SK-N-SH (cell line): Measurements from ENCODE around the gene DNAJB1.

ENCODE experiments used
- CHD2 ChIP-seq: fragments of 150-350 bp; IDR thresholded peaks from 2 replicates; pipeline ENCODE4 v1.6.1; 2018; ENCODE audit warnings: low read length; ENCODE audit not compliant: partially characterized antibody
- CTCF ChIP-seq: fragments of 200-600 bp; sonication (generic); IDR thresholded peaks from 2 replicates; pipeline ENCODE4 v1.6.1; 2017; ENCODE audit warnings: antibody characterized with exemption, mild to moderate bottlenecking, moderate library complexity
- EZH2phosphoT487 ChIP-seq: fragments of 200-600 bp; sonication (generic); IDR thresholded peaks from 2 replicates; pipeline ENCODE4 v1.6.1; 2017; ENCODE audit warnings: low read depth, mixed run types, mild to moderate bottlenecking, antibody characterized with exemption, moderate library complexity, borderline replicate concordance
- FOXM1 ChIP-seq: IDR thresholded peaks from 2 replicates; pipeline ENCODE4 v1.4.0; 2012; ENCODE audit warnings: low read depth, mild to moderate bottlenecking
- MXI1 ChIP-seq: IDR thresholded peaks from 2 replicates; pipeline ENCODE4 v1.6.1; 2012; ENCODE audit warnings: mild to moderate bottlenecking, low read depth, low read length, improper control_type of control experiment
- NFIC ChIP-seq: IDR thresholded peaks from 2 replicates; pipeline ENCODE4 v1.4.0; 2012; ENCODE audit warnings: borderline replicate concordance
- POLR2AphosphoS5 ChIP-seq: IDR thresholded peaks from 2 replicates; pipeline ENCODE4 v1.6.1; 2012; ENCODE audit warnings: low read depth, low read length
- RAD21 ChIP-seq: IDR thresholded peaks from 2 replicates; pipeline ENCODE4 v1.6.1; 2012; ENCODE audit warnings: mild to moderate bottlenecking, low read length
- RXRA ChIP-seq: IDR thresholded peaks from 2 replicates; pipeline ENCODE4 v1.4.0; 2012; ENCODE audit warnings: low read depth, mild to moderate bottlenecking, borderline replicate concordance
- SMC3 ChIP-seq: IDR thresholded peaks from 2 replicates; pipeline ENCODE4 v1.6.1; 2012; ENCODE audit warnings: low read depth, low read length, improper control_type of control experiment
- USF1 ChIP-seq: IDR thresholded peaks from 2 replicates; pipeline ENCODE4 v1.4.0; 2012; ENCODE audit warnings: low read depth, borderline replicate concordance
- YY1 ChIP-seq: IDR thresholded peaks from 2 replicates; pipeline ENCODE4 v1.4.0; 2012; ENCODE audit warnings: low read depth, mild to moderate bottlenecking

- no peak for TF ChIP-seq CTCF
- TF ChIP-seq YY1: no peak
- TF ChIP-seq POLR2AphosphoS5: no peak
- TF ChIP-seq USF1: no peak
- no peak for TF ChIP-seq EZH2phosphoT487
- no peak for TF ChIP-seq RXRA
- TF ChIP-seq RAD21: no peak
- TF ChIP-seq SMC3: no peak
- no peak for TF ChIP-seq FOXM1
- TF ChIP-seq CHD2: no peak
- no peak for TF ChIP-seq NFIC
- TF ChIP-seq MXI1: no peak
These were observed 21.4 kb downstream of the DNAJB1 start for GRCh38 chr19:14496834-14497227.
